Suprapubic skin (tissue), 3 donors: Measurements from ENCODE around the gene CAMK1.

ENCODE experiments used
- CTCF ChIP-seq, 2 donors: fragments of 200-600 bp in 1 of 2; fragments of 450-650 bp in 1 of 2; sonication (generic) in 1 of 2; IDR thresholded peaks; one replicate each; pipeline ENCODE4 v1.5.1; 2016 to 2019; ENCODE audit warnings: antibody characterized with exemption in 2 of 2, mild to moderate bottlenecking in 1 of 2, moderate library complexity in 1 of 2
- POLR2A ChIP-seq, 2 donors: fragments of 450-650 bp; IDR thresholded peaks; one replicate each; pipeline ENCODE4 v1.6.1; 2017; ENCODE audit warnings: antibody characterized with exemption in 2 of 2, mild to moderate bottlenecking in 2 of 2, moderate library complexity in 2 of 2

GRCh38 chr3:9730657-9731205 is 39.0 kb downstream of the CAMK1 start:
- TF ChIP-seq POLR2A (IDR thresholded peaks at IDR 0.05) (no peak), CTCF (IDR thresholded peaks at IDR 0.05) (no peak)
